Dedifferentiated amniotic fluid mesenchymal stem cell (primary cell): Measurements from ENCODE around the gene PFN1.

Experiments used
- DNase-seq: peaks from one replicate; pipeline ENCODE4 v3.0.0-alpha.2; 2016; ENCODE audit errors: extremely low spot score

The PFN1 gene

GRCh38 chr17:4896332-4897197, 51.8 kb downstream of the PFN1 start:
- no peak for DNase-seq

- no peak for DNase-seq
These were observed 52.5 kb downstream of the PFN1 start for GRCh38 chr17:4895657-4896331.
